ENCODE results near the gene CTTNBP2.

DNA sequence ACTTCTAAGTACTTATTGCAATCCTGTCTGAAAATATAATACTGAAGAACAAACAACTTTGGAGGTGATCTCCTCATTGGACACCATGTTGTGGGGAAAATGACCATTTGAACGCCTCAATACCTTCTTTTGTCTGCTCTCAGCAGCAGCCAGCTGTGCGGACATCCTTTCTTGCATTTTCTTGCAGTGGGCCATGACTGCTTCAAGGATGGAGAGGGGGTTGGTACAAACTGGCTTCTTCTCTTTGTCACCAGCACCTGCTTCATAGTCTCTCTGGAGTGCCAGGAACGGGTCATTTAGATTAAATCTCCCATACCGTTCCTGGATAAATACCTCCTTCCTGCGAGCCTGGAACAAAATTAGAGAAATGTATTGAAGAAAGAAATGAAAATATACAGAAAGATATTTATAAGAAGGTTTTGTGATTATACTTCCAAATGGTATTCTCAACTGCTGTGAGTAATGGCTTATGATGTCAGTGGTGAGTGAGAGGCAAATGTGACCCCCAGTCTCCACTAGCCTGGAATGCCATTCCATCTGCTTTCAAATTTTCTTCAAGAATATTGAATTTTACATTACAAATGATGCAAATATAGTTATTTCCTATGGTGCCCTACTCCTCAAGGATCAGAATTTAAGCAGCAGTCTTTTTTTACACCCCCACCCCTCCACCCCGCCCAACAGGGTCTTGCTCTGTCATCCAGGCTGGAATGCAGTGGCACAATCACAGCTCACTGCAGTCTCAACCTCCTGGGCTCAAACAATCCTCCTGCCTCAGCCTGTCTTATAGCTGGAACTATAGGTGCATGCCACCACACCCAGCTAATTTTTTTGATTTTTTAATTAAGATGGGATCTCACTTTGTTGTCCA lies 62.4 kb downstream of the CTTNBP2 start:
- TF ChIP-seq, protein P1, sequence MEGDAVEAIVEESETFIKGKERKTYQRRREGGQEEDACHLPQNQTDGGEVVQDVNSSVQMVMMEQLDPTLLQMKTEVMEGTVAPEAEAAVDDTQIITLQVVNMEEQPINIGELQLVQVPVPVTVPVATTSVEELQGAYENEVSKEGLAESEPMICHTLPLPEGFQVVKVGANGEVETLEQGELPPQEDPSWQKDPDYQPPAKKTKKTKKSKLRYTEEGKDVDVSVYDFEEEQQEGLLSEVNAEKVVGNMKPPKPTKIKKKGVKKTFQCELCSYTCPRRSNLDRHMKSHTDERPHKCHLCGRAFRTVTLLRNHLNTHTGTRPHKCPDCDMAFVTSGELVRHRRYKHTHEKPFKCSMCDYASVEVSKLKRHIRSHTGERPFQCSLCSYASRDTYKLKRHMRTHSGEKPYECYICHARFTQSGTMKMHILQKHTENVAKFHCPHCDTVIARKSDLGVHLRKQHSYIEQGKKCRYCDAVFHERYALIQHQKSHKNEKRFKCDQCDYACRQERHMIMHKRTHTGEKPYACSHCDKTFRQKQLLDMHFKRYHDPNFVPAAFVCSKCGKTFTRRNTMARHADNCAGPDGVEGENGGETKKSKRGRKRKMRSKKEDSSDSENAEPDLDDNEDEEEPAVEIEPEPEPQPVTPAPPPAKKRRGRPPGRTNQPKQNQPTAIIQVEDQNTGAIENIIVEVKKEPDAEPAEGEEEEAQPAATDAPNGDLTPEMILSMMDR (IDR thresholded peaks at IDR 0.05; ENCODE audit: low read length) = no peak
- TF ChIP-seq EZH2 (optimal IDR thresholded peaks at IDR 0.05; ENCODE audit: low read depth, low read length) (no peak), EZH2phosphoT487 (IDR thresholded peaks at IDR 0.05; ENCODE audit: low read length) (no peak)
